Activated T-helper 9 cell treated with anti-CD3 and anti-CD28 coated beads, Interleukin-2, amount 50 U/mL, for 16 hours (primary cell): Measurements from ENCODE around the gene PDGFRB.

ENCODE experiments used
- DNase-seq: peaks from one replicate; pipeline ENCODE4 v3.0.0-alpha.2; 2020; ENCODE audit warnings: low read depth

The PDGFRB gene

DNA sequence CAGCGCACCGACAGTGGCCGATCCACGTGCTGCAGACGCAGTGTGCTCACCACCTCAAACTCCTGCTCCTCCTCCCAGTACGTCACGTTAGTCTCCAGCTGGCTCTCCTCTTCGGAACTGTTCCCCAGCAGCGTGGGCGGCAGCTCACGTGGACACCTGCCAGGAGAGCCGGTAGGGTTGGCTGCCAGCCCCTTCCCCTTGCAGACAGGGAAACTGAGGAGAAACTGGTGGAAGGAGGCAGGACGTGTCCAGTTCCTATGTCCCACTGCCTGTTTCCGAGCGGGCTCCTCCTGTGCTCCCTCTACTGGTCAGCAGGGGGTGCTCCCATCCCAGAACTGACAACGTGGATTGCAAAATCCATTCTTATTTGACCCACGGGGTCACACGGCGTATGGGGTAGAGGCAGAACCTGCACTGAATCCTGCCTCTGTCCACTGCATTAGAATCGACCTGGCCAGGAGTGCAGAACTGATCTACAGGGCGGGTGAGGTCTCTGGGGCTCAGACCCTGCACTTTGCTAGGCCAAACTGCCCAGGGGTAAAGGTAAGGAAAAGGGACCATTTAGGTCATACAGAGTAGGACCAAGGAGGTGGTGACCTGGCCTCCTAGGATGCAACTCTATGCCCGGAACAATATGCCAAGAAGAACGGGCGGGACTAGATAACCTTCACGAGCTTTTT is 25.7 kb downstream of the PDGFRB start:
- peak; percentile 4 for DNase-seq

DNA sequence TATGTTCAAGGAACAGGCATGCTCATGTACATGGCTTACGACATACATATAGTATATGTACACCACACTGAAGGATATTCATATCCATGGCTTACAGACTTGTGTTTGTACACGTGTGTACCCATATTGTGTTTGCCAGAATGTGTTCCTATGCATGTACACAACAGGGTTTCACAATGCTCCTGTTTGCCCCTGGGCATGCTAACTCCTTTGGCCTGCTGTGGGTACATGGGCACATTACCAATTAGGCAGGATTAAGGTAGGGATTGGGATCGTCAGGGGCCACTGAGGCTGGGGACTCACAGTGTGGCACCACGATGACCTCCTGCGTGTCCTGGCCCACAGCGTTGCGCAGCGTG is 26.2 kb downstream of the PDGFRB start:
- no peak for DNase-seq

DNA sequence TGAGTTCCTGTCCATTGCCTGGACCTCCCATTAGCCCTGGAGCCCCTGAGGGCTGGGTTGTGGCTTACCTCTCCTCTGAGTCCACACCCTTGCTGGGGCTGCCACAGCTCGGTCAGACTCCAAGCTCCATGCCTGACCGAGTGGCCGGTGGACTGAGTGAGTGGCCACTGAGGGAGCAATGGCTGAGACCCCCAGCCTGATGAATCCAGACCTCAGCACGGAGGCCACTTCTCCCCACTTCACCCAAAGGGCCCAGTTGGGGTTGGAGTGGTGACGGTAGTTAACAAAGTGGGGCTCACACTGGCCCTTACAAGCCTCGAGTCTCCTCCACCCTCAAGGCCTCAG is 28.8 kb downstream of the PDGFRB start:
- no peak for DNase-seq

DNA sequence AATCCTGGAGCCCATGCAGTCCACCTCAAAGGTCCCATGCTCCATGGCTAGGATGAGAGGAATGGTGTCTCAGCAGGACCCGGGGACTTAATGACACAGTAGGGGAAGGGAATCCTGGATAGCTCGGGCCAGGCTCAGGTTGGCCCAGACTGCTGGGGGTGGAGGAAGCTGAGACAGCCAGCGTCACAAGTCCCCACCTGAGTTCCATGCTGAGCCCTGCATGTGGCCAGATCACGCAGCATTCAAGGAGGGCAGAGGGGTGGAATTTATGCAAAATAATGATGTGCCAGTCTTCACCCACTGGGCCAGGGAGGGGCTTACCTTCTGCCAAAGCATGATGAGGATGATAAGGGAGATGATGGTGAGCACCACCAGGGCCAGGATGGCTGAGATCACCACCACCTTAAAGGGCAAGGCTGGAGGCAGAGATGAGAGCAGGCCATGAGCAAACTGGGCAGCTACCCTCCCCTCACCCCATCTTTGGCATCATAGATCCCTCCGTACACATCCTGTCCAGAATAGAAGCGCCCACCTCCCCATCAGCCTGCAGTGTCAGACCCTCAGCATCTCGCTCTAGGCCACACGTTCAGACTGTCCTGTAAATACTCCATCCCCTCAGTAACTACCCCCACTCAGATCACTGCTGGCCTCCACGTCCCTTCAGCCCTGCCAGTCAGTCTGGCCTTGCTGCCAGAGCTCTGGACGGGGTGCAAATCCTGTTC is 29.3 kb downstream of the PDGFRB start:
- DNase-seq, result no peak

DNA sequence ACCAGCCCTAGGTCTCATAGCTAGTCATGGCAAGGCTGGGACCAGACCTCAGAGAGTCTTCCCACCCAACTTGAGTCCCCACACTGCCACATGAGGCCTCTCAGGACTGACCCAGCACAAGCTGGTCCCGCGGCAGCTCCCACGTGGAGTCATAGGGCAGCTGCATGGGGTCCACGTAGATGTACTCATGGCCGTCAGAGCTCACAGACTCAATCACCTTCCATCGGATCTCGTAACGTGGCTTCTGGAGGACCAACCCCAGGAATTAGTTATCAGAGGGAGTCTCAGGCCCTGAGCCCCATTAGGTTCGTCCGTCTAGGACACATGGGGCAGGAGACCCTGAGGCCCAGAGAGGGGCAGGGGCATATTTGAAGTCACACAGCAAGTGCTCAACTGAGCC is 30.3 kb downstream of the PDGFRB start:
- DNase-seq, result no peak

DNA sequence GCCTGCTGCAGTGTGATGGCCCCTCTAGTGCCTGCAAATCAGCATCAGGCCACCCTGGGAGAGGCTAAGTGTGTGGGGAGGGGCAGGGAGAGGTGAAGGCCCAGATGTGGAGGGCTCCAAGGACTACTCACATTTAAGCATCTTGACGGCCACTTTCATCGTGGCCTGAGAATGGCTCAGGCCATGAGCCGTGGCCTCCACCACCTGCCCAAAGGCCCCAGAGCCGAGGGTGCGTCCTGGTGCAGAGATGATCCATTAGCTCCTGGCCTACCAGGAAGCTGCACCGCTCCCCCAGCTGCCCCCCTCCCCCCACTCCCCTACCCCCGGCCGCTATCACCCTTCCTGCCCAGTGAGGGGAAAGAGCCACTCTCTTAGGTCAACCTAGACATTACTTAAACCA is 31.0 kb downstream of the PDGFRB start:
- DNase-seq, result no peak

DNA sequence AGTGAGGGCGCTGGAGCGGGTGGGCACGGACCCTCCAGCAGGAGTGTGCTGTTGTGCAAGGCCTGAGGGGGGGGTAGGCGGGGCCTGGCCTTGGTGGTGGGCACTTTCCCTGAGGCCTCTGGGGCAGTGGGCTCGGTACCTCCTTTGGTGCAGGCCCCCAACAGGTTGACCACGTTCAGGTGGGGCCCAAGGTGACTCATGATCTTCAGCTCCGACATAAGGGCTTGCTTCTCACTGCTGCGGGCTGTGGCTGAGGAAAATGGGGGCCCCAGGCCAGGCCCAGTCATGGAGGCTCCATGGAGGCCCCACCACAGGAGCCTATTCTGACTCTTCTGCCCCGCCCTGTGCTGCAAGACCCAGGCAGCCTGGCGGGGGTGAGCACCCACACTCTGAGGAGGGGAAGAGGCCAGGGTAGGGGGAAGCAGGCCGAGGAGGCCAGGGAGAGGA is 31.5 kb downstream of the PDGFRB start:
- DNase-seq, result no peak

DNA sequence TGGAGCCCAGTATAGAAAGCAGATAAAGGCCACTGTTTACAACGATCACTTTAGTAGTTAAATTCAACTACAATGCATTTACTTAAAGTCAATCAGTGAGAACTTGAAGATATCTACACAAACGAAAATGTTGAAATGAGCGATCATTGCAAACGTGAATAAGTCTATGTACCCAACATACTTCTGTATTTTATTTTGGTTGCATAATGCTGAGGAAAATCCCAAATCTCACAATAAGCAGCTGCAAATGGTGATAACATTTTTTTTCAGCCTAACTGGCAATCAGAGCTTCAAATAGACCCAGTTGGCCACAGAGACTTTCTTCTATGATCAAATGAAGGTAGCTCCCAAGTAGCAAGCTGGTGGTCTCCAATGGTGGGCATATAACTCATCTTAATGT is 32.1 kb downstream of the PDGFRB start:
- DNase-seq, result no peak

DNA sequence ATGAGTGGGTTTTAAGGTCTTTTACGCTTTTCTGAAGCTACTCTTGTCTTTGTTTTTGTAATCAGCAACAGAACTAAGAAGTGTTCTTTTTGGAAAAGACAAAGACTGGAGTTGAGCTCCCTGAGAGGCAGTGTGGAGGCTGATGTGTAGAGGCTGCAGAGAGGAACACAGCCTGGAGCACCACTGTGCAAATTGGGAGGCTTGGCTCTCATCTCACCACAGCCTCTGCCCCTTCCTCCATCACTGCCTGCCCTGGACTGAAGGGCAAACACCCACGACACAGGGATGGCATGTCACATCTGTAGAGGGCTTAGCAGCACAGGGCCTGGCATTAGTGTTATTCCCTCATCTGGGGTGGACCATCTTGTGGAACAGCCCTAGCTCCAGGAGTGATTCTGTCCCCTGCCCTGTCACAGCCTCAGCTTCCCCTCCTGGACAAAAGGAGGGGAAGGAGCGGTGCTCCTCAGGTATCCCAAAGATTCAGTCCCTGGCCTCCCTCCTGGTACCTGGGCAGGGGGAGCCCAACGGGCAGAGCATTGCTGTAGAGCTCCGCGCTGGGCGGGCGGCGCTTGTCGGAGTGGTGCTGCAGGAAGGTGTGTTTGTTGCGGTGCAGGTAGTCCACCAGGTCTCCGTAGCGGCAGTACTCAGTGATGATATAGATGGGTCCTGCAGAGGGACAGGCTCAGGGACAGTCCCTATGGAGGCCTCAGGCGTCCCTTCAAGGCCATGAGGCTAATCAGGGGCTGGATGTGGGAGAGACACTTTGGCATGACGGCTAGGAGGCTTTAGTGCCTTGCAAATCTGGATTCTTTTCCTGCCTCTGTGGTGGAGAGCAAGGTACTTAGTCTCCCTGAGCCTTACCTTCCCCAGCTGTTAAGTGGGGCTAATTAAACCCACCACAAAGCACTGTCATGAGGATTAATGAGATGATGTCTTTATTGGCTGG is 32.8 kb downstream of the PDGFRB start:
- DNase-seq, result no peak

DNA sequence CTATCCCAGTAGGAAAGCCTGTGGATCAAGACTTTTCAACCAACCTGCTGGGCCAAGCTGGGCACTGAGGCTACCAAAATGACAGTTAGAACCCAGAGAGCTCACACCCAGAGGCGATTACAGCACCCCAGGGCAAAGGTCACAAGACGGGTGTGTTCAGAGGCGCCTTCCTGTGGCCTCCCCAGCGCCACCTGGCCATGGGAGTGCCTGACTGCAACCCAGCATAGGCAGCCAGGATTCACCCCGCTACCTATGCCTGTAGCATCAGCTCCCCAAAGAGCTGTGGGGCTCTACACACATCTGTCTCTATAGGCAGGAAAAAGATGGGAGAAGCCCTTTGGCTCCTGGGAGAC is 33.5 kb downstream of the PDGFRB start:
- DNase-seq, result no peak

DNA sequence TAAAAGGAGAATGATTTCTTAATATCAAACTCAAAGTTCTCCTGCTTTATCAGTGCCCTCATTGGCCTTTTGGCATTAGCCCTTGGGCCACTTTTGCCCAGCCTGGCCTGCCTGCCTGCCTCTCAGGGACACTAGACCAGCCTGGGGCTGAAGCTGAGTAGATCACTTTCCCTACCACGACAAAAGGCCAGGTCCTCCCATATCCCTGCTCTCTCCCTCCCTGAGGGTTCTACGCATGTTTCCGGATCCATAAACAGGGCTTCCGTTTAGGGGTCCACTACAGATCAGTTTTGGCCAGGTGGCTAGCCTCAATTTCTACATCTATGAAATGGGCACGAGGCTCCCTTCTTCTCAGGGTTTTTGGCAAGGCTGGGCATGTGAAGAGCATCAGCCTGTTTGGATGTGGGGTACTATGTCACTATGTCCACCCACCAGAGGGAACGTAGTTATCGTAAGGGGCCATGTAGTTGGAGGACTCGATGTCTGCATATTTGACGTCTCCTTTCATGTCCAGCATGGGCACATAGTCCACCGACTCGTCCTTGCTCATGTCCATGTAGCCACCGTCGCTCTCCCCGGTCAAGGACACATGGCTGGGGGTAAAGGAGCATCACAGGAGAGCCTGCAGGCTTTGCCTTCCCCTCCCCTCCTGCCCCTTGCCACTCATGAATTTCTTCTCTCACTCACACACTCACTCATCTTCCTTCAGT is 34.0 kb downstream of the PDGFRB start:
- DNase-seq, result no peak

DNA sequence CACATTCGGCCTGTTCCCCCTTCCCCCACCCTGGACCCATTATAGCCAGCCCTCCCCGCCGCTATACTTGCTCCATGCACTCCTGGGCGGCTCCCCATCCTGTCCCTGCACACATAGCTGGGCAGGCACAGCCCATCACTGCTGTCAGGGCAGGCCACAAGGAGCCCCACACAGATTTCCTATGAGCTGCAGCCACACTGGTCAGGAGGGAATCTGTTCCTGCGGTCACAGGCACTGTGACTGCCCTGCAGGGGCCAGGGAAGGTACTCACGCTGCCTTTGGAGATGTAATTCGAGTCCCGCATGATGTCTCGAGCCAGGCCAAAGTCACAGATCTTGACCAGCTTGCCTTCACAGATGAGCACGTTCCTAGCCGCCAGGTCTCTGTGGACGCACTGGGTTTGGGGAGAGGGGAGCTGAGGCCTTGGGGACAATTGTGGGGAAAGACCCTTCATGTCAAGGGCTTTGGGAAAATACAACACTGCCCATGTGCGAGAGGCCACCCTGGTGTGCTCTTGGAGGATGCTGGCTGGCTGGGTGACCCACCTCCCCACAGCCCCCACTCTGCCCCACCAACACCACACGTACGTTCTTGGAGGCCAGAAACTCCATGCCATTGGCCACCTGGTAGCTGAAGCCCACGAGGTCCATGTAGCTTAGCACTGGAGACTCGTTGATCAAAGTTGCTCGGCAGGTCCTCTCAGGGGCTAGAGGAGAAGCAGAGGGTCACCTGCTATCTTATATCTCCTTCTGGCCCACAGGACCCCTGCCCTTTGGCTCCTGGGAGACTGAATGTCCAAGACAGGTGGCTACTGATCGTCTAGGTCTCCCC is 34.8 kb downstream of the PDGFRB start:
- no peak for DNase-seq

DNA sequence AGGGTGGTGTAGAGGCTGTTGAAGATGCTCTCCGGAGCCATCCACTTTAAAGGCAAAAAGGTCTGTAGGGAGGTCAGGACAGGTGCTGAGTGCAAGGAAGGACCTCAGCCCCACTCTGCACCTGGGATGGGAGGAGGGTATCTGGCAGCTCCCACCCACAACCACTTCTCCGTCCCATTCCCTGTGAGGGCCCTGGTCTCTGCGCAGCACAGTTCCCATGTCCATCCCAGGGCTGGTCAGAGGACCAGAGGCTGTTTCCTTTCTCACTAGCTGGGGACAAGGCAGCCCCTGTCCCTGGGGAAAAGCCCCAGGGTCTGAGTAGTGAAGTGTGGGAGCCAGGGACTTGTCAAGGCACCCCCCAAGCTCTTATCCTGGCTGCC is 35.6 kb downstream of the PDGFRB start:
- no peak for DNase-seq

DNA sequence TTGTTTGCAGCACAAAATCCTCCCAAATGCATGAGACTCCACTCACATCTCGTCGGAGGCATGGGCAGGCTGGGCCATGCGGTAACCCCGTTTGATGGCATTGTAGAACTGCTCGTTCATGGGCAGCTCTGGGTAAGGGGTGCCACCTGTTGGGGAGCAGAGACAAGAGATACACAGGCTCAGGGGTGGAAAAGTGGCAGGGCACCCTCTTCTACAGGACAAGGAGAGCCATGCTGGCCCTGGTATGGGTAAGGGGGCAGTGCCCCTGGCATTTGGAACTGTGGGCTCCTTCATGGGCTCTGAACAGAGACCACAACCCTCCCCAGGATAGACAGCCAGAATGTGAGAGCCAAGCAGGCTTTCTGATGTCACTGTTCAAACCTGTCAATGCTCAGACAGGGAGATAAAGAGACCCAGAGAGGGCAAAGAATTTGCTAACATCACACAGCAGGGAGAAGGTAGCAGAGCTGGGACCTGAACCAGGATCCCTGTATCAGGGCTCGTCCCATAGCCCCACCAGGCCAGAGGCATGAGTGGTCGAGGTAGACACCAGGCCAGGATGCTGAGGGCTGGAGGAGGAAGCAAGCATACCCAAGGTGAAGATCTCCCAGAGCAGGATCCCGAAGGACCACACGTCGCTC is 36.1 kb downstream of the PDGFRB start:
- DNase-seq, result no peak

DNA sequence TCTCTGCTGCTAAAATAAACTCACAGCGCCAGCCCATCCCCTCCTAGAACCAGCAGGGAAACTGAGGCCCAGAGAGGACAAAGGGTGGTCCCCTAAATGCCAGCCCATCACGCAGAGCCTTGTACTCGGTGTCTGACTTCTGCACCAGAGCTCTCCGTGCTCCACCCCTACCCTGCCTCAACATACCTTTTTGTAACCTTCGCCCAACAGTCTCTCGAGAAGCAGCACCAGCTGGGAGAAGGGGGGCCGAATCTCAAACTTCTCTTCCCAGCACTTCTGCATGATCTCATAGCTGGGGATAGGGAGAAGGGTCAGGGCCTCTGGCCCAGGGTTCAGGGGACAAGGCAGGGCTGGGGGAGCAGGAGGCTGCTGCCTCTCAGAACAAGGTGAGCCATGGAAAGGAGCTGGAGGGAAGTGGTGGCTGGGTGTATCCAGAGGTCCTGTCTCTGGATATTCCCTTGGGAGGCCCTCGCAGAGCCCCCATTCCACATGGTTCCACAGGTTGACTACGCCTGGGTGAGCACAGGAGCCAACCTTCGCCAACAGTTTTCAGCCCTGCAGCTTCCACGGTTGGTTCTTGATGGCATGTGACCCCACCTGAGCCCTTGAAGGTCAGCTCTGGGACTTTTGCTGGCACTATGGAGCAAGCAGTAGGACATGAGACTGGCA is 37.0 kb downstream of the PDGFRB start:
- no peak for DNase-seq

DNA sequence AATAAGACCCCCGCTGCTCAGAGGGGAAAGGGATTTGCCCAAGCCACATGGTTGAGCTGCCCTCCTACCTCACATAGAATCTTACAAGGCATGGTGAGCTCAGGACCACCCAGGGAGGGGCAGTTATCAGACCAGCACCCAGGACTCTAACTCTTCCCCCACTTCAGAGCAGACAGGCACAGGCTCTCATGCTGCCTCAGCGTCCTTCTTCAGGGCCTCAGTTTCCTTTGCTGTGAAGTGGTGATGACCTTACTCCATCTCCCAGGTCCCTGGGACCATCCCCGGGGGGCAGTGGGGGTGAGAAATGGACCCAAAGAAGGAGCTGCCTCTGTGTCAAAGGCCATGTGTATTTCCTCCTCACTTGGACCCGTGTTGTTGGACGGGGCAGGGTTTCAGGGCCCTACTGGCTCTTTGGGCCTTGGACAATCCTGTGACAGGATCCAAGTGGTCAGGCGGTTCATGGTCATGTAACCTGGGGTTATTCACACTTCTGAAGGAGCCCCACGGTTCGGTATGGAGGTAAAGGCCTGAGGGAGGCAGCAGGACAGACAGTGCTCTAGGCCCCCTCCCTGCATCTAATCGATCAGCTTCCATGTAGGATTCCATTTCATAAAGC is 37.6 kb downstream of the PDGFRB start:
- no peak for DNase-seq

DNA sequence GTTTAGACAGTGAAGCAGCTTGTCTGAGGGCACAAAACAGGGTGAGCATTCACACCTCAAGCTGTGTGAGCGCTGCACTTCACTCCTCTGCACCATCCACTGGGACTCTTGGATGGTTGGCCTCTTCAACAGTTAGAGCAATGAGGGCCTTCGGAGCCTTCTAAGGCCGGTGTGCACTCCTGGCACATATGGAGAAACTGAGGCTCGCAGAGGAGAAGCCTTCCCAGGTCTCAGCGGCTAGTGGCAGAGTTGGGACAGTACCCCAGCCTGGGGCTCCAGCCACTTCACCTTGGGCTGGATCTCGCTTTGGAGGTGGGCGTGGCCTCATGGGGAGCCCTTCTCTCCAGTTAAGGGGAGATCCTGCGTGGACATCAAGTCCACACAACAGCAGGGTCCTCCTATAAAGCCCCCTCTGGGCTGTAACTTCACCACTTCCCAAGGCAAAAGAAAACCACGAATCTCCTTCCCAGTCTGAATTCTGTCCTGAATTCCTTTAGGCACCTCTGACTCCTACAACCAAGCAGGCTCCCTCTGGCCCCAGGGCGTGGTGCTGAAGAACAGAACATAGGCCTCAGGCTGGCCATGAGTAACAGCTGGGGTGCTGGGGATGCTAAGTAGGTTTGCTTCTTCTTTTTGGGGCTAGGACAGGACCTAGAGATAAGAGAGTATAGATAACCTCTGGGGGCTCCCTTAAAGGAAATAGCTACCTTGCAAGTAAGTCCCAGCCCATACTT is 38.8 kb downstream of the PDGFRB start:
- DNase-seq, result no peak

DNA sequence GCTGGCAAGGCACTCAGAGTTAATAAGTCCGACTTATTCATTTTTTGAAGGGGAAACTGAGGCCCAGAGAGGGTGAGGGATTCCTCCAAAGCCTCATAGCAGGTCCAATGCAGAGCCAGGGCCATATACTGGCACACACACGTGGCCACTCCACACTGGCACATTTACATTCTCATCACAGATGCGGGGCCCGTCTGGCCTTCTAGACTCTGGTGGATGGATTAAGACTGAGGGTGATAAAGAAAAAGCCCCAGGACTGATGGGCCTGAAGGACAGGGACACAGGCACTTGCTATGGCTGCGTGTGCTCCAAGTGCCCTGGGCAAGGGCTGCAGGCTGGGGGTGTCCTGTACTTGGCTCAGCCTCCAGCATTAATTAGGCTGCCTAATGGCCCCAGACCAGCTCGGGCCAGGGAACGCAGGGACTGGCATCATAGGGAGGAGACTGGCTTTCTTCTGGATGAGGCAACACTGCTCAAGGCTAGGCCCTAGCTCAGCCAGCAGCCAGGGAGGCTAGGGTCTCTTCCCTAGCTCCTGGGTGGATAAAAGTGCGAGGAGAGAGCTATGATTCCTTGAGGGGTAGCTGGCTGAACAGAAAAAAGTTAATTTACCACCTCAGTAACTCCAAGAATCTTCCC is 40.8 kb downstream of the PDGFRB start:
- DNase-seq, result no peak

DNA sequence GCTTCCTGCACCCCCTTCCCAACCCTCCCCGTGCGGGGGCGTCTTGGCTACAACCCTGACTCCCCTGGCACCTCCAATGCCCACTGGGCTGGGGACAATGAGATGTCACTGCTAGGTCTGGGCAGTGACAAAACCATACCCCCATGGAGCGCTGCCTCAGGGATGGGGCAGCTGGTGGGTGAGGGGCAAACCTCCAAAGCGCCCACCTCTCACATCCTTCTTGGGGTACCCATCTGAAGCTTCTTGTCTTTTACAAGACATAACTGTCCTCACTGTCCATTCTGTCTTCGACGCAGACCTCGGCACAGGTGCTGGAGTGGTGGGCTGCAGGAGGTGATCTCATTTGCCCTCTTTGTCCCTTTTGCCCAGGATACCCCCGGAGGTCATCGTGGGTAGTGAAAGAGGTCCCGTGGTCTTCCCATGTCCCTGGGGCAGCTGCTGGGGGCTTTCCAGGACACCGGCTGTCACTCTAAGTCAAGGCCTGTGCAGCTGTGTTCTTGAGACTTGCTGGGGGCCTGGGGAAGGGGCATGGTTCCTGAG is 41.5 kb downstream of the PDGFRB start:
- DNase-seq, result no peak
